Measurements from ENCODE around the gene TSPAN4. TPM values are rescaled to one million over a fixed set of nuclear protein-coding genes. Genes with fewer than 3 reads are reported as not detected.

The TSPAN4 gene
- total RNA-seq, 1 experiment from 2014 or later: 50.3 TPM

DNA sequence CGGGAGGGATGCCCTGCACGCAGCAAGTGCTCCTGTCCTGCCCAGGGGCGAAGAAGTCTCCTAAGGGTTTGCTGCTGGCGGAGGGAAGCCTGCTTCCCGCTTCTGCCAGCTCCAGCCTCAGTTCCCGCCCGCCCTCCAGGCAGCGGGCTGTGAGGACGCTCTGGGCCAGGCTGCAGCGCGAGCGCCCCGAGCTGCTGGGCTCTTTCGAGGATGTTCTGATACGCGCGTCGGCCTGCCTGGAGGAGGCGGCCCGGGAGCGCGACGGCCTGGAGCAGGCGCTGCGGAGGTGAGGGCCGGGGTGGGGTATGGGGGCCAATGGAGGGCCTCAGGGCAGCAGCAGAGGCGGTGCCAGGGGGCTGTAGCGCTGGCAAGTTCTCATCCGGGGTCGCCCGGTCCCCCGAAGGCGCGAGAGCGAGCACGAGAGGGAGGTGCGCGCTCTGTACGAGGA lies 12.8 kb upstream of the TSPAN4 start:
- H3K27ac ChIP-seq (ENCODE audit: low read depth, low read length): no peak overlapping the region; the same call in 1 of the 2 replicates
- intact Hi-C loops (cut with micrococcal nuclease): no loop called here
- peaks cover 36 to 63% of the 10 kb centered on the region in 2 experiments for H3K4me1 ChIP-seq (ENCODE audit: control insufficient read depth in 1 of 2, insufficient read depth in 2 of 2, low read length in 2 of 2)

DNA sequence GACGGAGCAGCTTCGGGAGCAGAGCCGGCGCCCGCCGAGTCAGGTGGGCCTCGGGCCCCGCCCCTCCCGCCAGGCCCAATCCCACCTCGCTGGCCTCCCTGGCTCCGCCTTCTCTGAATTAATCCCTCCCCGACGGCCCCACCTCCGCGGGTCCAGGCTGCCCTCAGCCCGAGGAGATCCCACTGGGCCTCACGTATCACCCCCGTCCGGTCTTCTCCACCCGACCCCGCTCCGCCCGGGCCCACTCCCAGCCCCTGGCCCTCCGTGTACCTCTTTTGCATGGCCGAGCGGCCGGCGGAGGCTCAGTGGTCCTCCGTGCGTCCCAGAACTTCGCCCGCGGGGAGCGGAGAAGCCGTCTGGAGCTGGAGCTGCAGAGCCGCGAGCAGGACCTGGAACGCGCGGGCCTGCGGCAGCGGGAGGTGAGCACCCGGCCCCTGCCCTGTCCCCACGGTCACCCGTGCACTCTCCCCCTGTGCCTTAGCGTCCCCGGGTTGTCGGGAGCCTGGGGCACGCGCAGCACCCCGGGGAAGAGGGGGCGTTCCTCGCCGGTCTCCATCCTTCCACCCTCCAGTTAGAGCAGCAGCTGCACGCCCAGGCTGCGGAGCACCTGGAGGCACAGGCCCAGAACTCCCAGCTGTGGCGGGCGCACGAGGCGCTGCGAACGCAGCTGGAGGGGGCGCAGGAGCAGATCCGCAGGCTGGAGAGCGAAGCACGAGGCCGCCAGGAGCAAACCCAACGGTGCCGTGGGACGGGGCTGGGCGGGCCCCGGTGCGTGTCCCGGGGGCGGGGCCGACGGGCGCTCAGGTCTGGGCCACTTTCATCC lies 12.1 kb upstream of the TSPAN4 start:
- RAD21 ChIA-PET (ENCODE audit: low non-redundant PET in 1 of 2, low total read pairs in 2 of 2, uncharacterized antibody in 2 of 2, unreplicated experiment in 2 of 2): no interaction called here
- H3K9ac ChIP-seq (ENCODE audit: low read length): no peak overlapping the region
- peaks cover 6% of the 10 kb centered on the region; the same call in 1 of the 2 replicates for H4K20me1 ChIP-seq (ENCODE audit: insufficient read depth)
- H3K4me3 ChIP-seq (replicated peaks in 1 of 2; ENCODE audit: low read depth in 1 of 2, low read length in 2 of 2): no peak overlapping the region
- H3K36me3 ChIP-seq (ENCODE audit: control insufficient read depth in 1 of 2, insufficient read depth in 2 of 2, low read length in 2 of 2): no peaks in the 10 kb centered on the region
- TF ChIP-seq EZH2 (IDR thresholded peaks at IDR 0.05) (no peak), CEBPB (IDR thresholded peaks at IDR 0.05; ENCODE audit: low read depth) (no peak), EGR1 (IDR thresholded peaks at IDR 0.05; ENCODE audit: low read depth) (no peak), FOSL1 (IDR thresholded peaks at IDR 0.05; ENCODE audit: low read depth) (no peak), POLR2AphosphoS5 (IDR thresholded peaks at IDR 0.05; ENCODE audit: low read depth, low read length) (no peak), EZH2phosphoT487 (IDR thresholded peaks at IDR 0.05; ENCODE audit: borderline replicate concordance) (no peak)
- TF ChIP-seq, protein P1, sequence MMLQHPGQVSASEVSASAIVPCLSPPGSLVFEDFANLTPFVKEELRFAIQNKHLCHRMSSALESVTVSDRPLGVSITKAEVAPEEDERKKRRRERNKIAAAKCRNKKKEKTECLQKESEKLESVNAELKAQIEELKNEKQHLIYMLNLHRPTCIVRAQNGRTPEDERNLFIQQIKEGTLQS (IDR thresholded peaks at IDR 0.05): no peak
- H2AFZ ChIP-seq (ENCODE audit: low read depth, low read length, poor library complexity, severe bottlenecking): no peak overlapping the region
- BruUV-seq (replicated peaks): no TSS peak
- intact Hi-C loops (cut with micrococcal nuclease): no loop called here
- no peak overlapping the region; the same call in 1 of the 2 replicates for H3K27ac ChIP-seq (ENCODE audit: low read depth, low read length)
- CTCF ChIA-PET: no interaction called here
- no peaks in the 10 kb centered on the region for H3K9me2 ChIP-seq (ENCODE audit: insufficient read depth)
- H3K79me2 ChIP-seq (ENCODE audit: insufficient read depth, low read length): peaks cover 32% of the 10 kb centered on the region
- POLR2A ChIA-PET: interaction anchor here (0.9 to 1.4 kb wide), 3 partner anchors 8 to 12 kb away, joined by 3 to 12 read pairs (median 3); partner anchors contain the start of genes PNPLA2, POLR2L and TSPAN4
- H3K4me2 ChIP-seq (ENCODE audit: low read length): no peak overlapping the region
- no peaks in the 10 kb centered on the region for H3K9me3 ChIP-seq (ENCODE audit: control insufficient read depth in 1 of 2, insufficient read depth in 1 of 2, low read depth in 1 of 2, low read length in 2 of 2)
- DNase-seq (ENCODE audit: low read depth, low spot score): no peak
- ATAC-seq: no peak
- no peaks in the 10 kb centered on the region for H3K27me3 ChIP-seq (ENCODE audit: insufficient read depth, low read length)
- peaks cover 35 to 62% of the 10 kb centered on the region in 2 experiments for H3K4me1 ChIP-seq (ENCODE audit: control insufficient read depth in 1 of 2, insufficient read depth in 2 of 2, low read length in 2 of 2)

More for the DNA sequence above, 12.8 kb upstream of the TSPAN4 start:
- RAD21 ChIA-PET (ENCODE audit: low non-redundant PET in 1 of 2, low total read pairs in 2 of 2, uncharacterized antibody in 2 of 2, unreplicated experiment in 2 of 2): no interaction called here
- Histone ChIP-seq H3K9me3 (ENCODE audit: control insufficient read depth in 1 of 2, insufficient read depth in 1 of 2, low read depth in 1 of 2, low read length in 2 of 2) (no peaks in the 10 kb centered on the region), H4K20me1 (ENCODE audit: insufficient read depth) (peaks cover 6% of the 10 kb centered on the region; the same call in 1 of the 2 replicates), H3K79me2 (ENCODE audit: insufficient read depth, low read length) (peaks cover 28% of the 10 kb centered on the region), H3K27me3 (ENCODE audit: insufficient read depth, low read length) (no peaks in the 10 kb centered on the region), H3K36me3 (ENCODE audit: control insufficient read depth in 1 of 2, insufficient read depth in 2 of 2, low read length in 2 of 2) (no peaks in the 10 kb centered on the region), H2AFZ (ENCODE audit: low read depth, low read length, poor library complexity, severe bottlenecking) (no peak overlapping the region), H3K9me2 (ENCODE audit: insufficient read depth) (no peaks in the 10 kb centered on the region), H3K9ac (ENCODE audit: low read length) (no peak overlapping the region), H3K4me2 (ENCODE audit: low read length) (no peak overlapping the region), H3K4me3 (replicated peaks in 1 of 2; ENCODE audit: low read depth in 1 of 2, low read length in 2 of 2) (no peak overlapping the region)
- BruUV-seq (replicated peaks): no TSS peak
- no peak for TF ChIP-seq CBX3 (IDR thresholded peaks at IDR 0.05; ENCODE audit: low read depth)
- CTCF ChIA-PET: no interaction called here
- DNase-seq (ENCODE audit: low read depth, low spot score) (no peak), ATAC-seq (no peak)
- POLR2A ChIA-PET: no interaction called here

Data from HCT116 (cell line).